ENCODE results near the gene SPRN.
"Not testable (repeated sequence)": the region's sequence is repeated elsewhere in the genome, so short reads cannot be mapped to it uniquely, and the experiment has no call there.

The SPRN gene

GRCh38 chr10:133456041-133456951 is 31.9 kb upstream of the SPRN start:
- no peak for DNase-seq (ENCODE audit: low read depth)

- no peak for DNase-seq (ENCODE audit: low read depth)
These were observed 31.2 kb upstream of the SPRN start for GRCh38 chr10:133455611-133456031.

GRCh38 chr10:133455196-133455595 is 30.8 kb upstream of the SPRN start:
- no peak for DNase-seq (ENCODE audit: low read depth)

GRCh38 chr10:133454204-133454893 is 29.9 kb upstream of the SPRN start:
- DNase-seq (ENCODE audit: low read depth), result no peak

GRCh38 chr10:133453516-133454203 is 29.2 kb upstream of the SPRN start, which contains the start of gene SCART1:
Gene SCART1, plus strand, starts transcription at chr10:133453945. Its CDS starts 53 bp downstream, at chr10:133453998.
- no peak for DNase-seq (ENCODE audit: low read depth)

- no peak for DNase-seq (ENCODE audit: low read depth)
These were observed 28.0 kb upstream of the SPRN start for GRCh38 chr10:133452453-133452852.

GRCh38 chr10:133451346-133451745 is 26.9 kb upstream of the SPRN start:
- no peak for DNase-seq (ENCODE audit: low read depth)

GRCh38 chr10:133448120-133448519 is 23.7 kb upstream of the SPRN start:
- DNase-seq (ENCODE audit: low read depth), result no peak

- DNase-seq (ENCODE audit: low read depth), result no peak
These were observed 22.6 kb upstream of the SPRN start for GRCh38 chr10:133446979-133447378.

GRCh38 chr10:133445751-133446708 is 21.6 kb upstream of the SPRN start:
- no peak for DNase-seq (ENCODE audit: low read depth)

- DNase-seq (ENCODE audit: low read depth), result no peak
These were observed 20.9 kb upstream of the SPRN start for GRCh38 chr10:133445268-133445732.

- no peak for DNase-seq (ENCODE audit: low read depth)
These were observed 20.2 kb upstream of the SPRN start for GRCh38 chr10:133444342-133445267.

GRCh38 chr10:133442967-133443924 is 18.8 kb upstream of the SPRN start:
- DNase-seq (ENCODE audit: low read depth), result no peak

GRCh38 chr10:133442191-133442966 is 18.0 kb upstream of the SPRN start:
- DNase-seq (ENCODE audit: low read depth), result no peak

- DNase-seq (ENCODE audit: low read depth), result no peak
These were observed 17.4 kb upstream of the SPRN start for GRCh38 chr10:133441780-133442179.

GRCh38 chr10:133441356-133441755 is 16.9 kb upstream of the SPRN start:
- not testable (repeated sequence) for DNase-seq (ENCODE audit: low read depth)

- no peak for DNase-seq (ENCODE audit: low read depth)
These were observed 16.3 kb upstream of the SPRN start for GRCh38 chr10:133440633-133441285.

Data from activated T-cell treated with anti-CD3 and anti-CD28 coated beads for 48 hours (primary cell).